Measurements from ENCODE around the gene KASH5. TPM values are rescaled to one million over a fixed set of nuclear protein-coding genes. Genes with fewer than 3 reads are reported as not detected.

Gene KASH5
- total RNA-seq, 1 experiment from 2014 or later: 0.42 TPM

- TF ChIP-seq ZNF281 (CRISPR knock-in tag; IDR thresholded peaks at IDR 0.05) (no peak), SP1 (CRISPR knock-in tag; conservative IDR thresholded peaks at IDR 0.05) (peak; percentile 97), NFYB (CRISPR knock-in tag; conservative IDR thresholded peaks at IDR 0.05; ENCODE audit: low read depth) (no peak), SMAD4 (CRISPR knock-in tag; IDR thresholded peaks at IDR 0.05) (no peak), KAT7 (CRISPR knock-in tag; IDR thresholded peaks at IDR 0.05; ENCODE audit: borderline replicate concordance) (no peak), GTF2I (CRISPR knock-in tag; conservative IDR thresholded peaks at IDR 0.05) (no peak), ZBTB43 (CRISPR knock-in tag; IDR thresholded peaks at IDR 0.05) (no peak), MAX (CRISPR knock-in tag; IDR thresholded peaks at IDR 0.05) (peak; percentile 71), ATF6 (CRISPR knock-in tag; IDR thresholded peaks at IDR 0.05) (no peak), ZNF219 (CRISPR knock-in tag; IDR thresholded peaks at IDR 0.05; ENCODE audit: borderline replicate concordance) (no peak), PREB (CRISPR knock-in tag; IDR thresholded peaks at IDR 0.05; ENCODE audit: borderline replicate concordance) (no peak), CDX4 (CRISPR knock-in tag; IDR thresholded peaks at IDR 0.05; ENCODE audit: borderline replicate concordance) (no peak), CBFB (CRISPR knock-in tag; IDR thresholded peaks at IDR 0.05; ENCODE audit: low read depth) (no peak), FOXK1 (CRISPR knock-in tag; IDR thresholded peaks at IDR 0.05) (no peak), GABPB1 (CRISPR knock-in tag; IDR thresholded peaks at IDR 0.05) (no peak), CREM (CRISPR knock-in tag; IDR thresholded peaks at IDR 0.05) (no peak), AR (CRISPR knock-in tag; IDR thresholded peaks at IDR 0.05) (no peak), NR2C2 (CRISPR knock-in tag; IDR thresholded peaks at IDR 0.05) (no peak), RORB (CRISPR knock-in tag; IDR thresholded peaks at IDR 0.05) (no peak), SMAD3 (CRISPR knock-in tag; IDR thresholded peaks at IDR 0.05; ENCODE audit: borderline replicate concordance) (no peak), ZNF138 (CRISPR knock-in tag; conservative IDR thresholded peaks at IDR 0.05) (no peak), CTCF (IDR thresholded peaks at IDR 0.05) (no peak), ZNF263 (CRISPR knock-in tag; IDR thresholded peaks at IDR 0.05; ENCODE audit: low read depth) (no peak), USF1 (CRISPR knock-in tag; IDR thresholded peaks at IDR 0.05) (no peak)
Measured at GRCh38 chr19:49363268-49364082, 24.6 kb upstream of the KASH5 start, which contains the start of gene DKKL1 (continued).
